HCT116 (cell line): ENCODE data around the gene BBC3. TPM values are rescaled to one million over a fixed set of nuclear protein-coding genes. Genes with fewer than 3 reads are reported as not detected.

ENCODE experiments used
- ATAC-seq: fragments of 200-7000 bp; cut with Tn5 transposase; 2 replicates; pipeline ENCODE4 v1.9.1; 2020; ENCODE audit warnings: mild to moderate bottlenecking, moderate library complexity
- BruUV-seq: library from RNA; stranded (reverse); fragments of 400-500 nt; replicated peaks from 2 replicates; lab custom pipeline; 2021; lab: Mats Ljungman, UMichigan
- CTCF ChIA-PET: fragments of 300-600 bp; sonication (Branson Sonifier 250); formaldehyde crosslinking; loops from one replicate; lab custom pipeline; 2021; ENCODE audit warnings: antibody characterized with exemption; lab: Charles Lee
- POLR2A ChIA-PET: fragments of 300-600, 350-600 bp; sonication (Branson Sonifier 250); formaldehyde crosslinking; loops from one replicate; lab custom pipeline; 2021; ENCODE audit warnings: antibody characterized with exemption; lab: Charles Lee
- RAD21 ChIA-PET, 2 experiments: fragments of 300-600 bp; sonication (Branson Sonifier 250); formaldehyde crosslinking; loops; one replicate each; lab custom pipeline; 2023; ENCODE audit warnings: low total read pairs in 2 of 2; ENCODE audit not compliant: uncharacterized antibody in 2 of 2, unreplicated experiment in 2 of 2, low non-redundant PET in 1 of 2; lab: Charles Lee
- DNase-seq: peaks from one replicate; pipeline ENCODE4 v3.0.0-alpha.2; 2010; ENCODE audit warnings: low read depth, low spot score
- H2AFZ ChIP-seq: fragments of 200-600 bp; shearing (Covaris generic), sonication (generic); 2 replicates; pipeline ENCODE4 v1.6.1; 2017; ENCODE audit warnings: low read depth, mixed run types, mixed read lengths, antibody characterized with exemption, low read length; ENCODE audit not compliant: poor library complexity, severe bottlenecking
- H3K27ac ChIP-seq: 2 replicates; pipeline ENCODE4 v1.5.1; 2012; ENCODE audit warnings: low read depth, low read length
- H3K27me3 ChIP-seq: fragments of 200-600 bp; sonication (generic); 2 replicates; pipeline ENCODE4 v1.6.1; 2016; ENCODE audit warnings: mixed run types, low read length, mixed read lengths; ENCODE audit not compliant: insufficient read depth
- H3K36me3 ChIP-seq, 2 experiments: fragments of 200-500 bp in 1 of 2; fragments of 200-600 bp in 1 of 2; sonication (Bioruptor generic) in 1 of 2; sonication (generic) in 1 of 2; 2 replicates each; pipeline versions ENCODE4 v1.5.1 to v1.6.1; 2014 to 2016; ENCODE audit warnings: low read length in 2 of 2, inconsistent platforms in 1 of 2, mixed read lengths in 1 of 2, mixed run types in 1 of 2; ENCODE audit not compliant: insufficient read depth in 2 of 2, control insufficient read depth in 1 of 2
- H3K4me1 ChIP-seq, 2 experiments: fragments of 200-600 bp in 1 of 2; sonication (generic) in 1 of 2; 2 replicates each; pipeline versions ENCODE4 v1.5.1 to v1.6.1; 2012 to 2017; ENCODE audit warnings: low read length in 2 of 2, inconsistent platforms in 1 of 2, mild to moderate bottlenecking in 1 of 2, mixed read lengths in 1 of 2, mixed run types in 1 of 2, moderate library complexity in 1 of 2; ENCODE audit not compliant: insufficient read depth in 2 of 2, control insufficient read depth in 1 of 2
- H3K4me2 ChIP-seq: fragments of 200-600 bp; sonication (generic); 2 replicates; pipeline ENCODE4 v1.6.1; 2017; ENCODE audit warnings: mixed run types, low read length, mixed read lengths
- H3K4me3 ChIP-seq, 2 experiments: fragments of 200-600 bp in 1 of 2; sonication (generic) in 1 of 2; replicated peaks in 1 of 2; 2 replicates each; pipeline ENCODE4 v1.5.1; 2011 to 2016; ENCODE audit warnings: low read length in 2 of 2, control low read depth in 1 of 2, low read depth in 1 of 2, mild to moderate bottlenecking in 1 of 2, mixed read lengths in 1 of 2, mixed run types in 1 of 2
- H3K79me2 ChIP-seq: fragments of 200-600 bp; sonication (generic); 2 replicates; pipeline ENCODE4 v1.6.1; 2017; ENCODE audit warnings: mild to moderate bottlenecking, mixed run types, low read length, moderate library complexity, mixed read lengths; ENCODE audit not compliant: insufficient read depth
- H3K9ac ChIP-seq: fragments of 200-600 bp; sonication (generic); 2 replicates; pipeline ENCODE4 v1.6.1; 2016; ENCODE audit warnings: low read length, mixed read lengths
- H3K9me2 ChIP-seq: fragments of 200-600 bp; sonication (generic), shearing (Covaris generic); 2 replicates; pipeline ENCODE4 v1.6.1; 2017; ENCODE audit warnings: mixed run types, mild to moderate bottlenecking, moderate library complexity; ENCODE audit not compliant: insufficient read depth
- H3K9me3 ChIP-seq, 2 experiments: fragments of 200-500 bp in 1 of 2; fragments of 200-600 bp in 1 of 2; sonication (Bioruptor generic) in 1 of 2; sonication (generic) in 1 of 2; 2 replicates each; pipeline ENCODE4 v1.6.1; 2014 to 2017; ENCODE audit warnings: low read length in 2 of 2, mixed read lengths in 2 of 2, inconsistent platforms in 1 of 2, low read depth in 1 of 2, mild to moderate bottlenecking in 1 of 2, mixed run types in 1 of 2, moderate library complexity in 1 of 2; ENCODE audit not compliant: control insufficient read depth in 1 of 2, insufficient read depth in 1 of 2
- H4K20me1 ChIP-seq: fragments of 200-600 bp; sonication (generic), shearing (Covaris generic); 2 replicates; pipeline ENCODE4 v1.6.1; 2017; ENCODE audit warnings: mixed run types, mild to moderate bottlenecking, moderate library complexity; ENCODE audit not compliant: insufficient read depth
- CBX3 ChIP-seq: IDR thresholded peaks from 2 replicates; pipeline ENCODE4 v1.6.1; 2012; ENCODE audit warnings: low read depth
- EGR1 ChIP-seq: IDR thresholded peaks from 2 replicates; pipeline ENCODE4 v1.6.1; 2012; ENCODE audit warnings: low read depth
- ELF1 ChIP-seq: IDR thresholded peaks from 2 replicates; pipeline ENCODE4 v1.6.1; 2012; ENCODE audit warnings: low read depth, borderline replicate concordance
- JUND ChIP-seq: IDR thresholded peaks from 2 replicates; pipeline ENCODE4 v1.6.1; 2012
- RAD21 ChIP-seq: IDR thresholded peaks from 2 replicates; pipeline ENCODE4 v1.6.1; 2012; ENCODE audit warnings: low read depth, mild to moderate bottlenecking
- SRF ChIP-seq: IDR thresholded peaks from 2 replicates; pipeline ENCODE4 v1.6.1; 2012; ENCODE audit warnings: low read depth
- TCF7L2 ChIP-seq: IDR thresholded peaks from 2 replicates; pipeline ENCODE4 v1.7.0; 2011; ENCODE audit warnings: borderline replicate concordance, inconsistent platforms; ENCODE audit not compliant: insufficient read depth, insufficient read length; ENCODE audit errors: extremely low read depth
- ZFX ChIP-seq: fragments of 450-650 bp; IDR thresholded peaks from 2 replicates; pipeline ENCODE4 v1.6.1; 2017
- ZNF274 ChIP-seq: fragments of 200-500 bp; sonication (Bioruptor generic); IDR thresholded peaks from 2 replicates; pipeline ENCODE4 v1.6.1; 2014; ENCODE audit warnings: mild to moderate bottlenecking, low read depth, low read length, inconsistent platforms
- intact Hi-C: fragments of 100-400 bp; cut with micrococcal nuclease; formaldehyde crosslinking; loops from 2 replicates; pipeline ENCODE4 v1.10.0; 2022
- total RNA-seq: library from RNA; stranded (reverse); gene quantifications from one replicate; pipeline ENCODE4 v1.2.1, GENCODE V29; 2021; ENCODE audit not compliant: unreplicated experiment
- TF ChIP-seq, protein P1 (sequence below), 3 experiments: fragments of 200-600 bp in 1 of 3; sonication (generic) in 1 of 3; IDR thresholded peaks in 2 of 3; conservative IDR thresholded peaks in 1 of 3; 2 replicates each; pipeline ENCODE4 v1.5.1; 2012 to 2017; ENCODE audit warnings: low read depth in 2 of 3, low read length in 2 of 3, antibody characterized with exemption in 1 of 3, borderline replicate concordance in 1 of 3, control low read depth in 1 of 3, mild to moderate bottlenecking in 1 of 3, mixed read lengths in 1 of 3, mixed run types in 1 of 3, moderate library complexity in 1 of 3; ENCODE audit not compliant: insufficient read depth in 1 of 3
- TF ChIP-seq, protein P2 (sequence below): IDR thresholded peaks from 2 replicates; pipeline ENCODE4 v1.6.1; 2011; ENCODE audit warnings: mild to moderate bottlenecking, low read length, moderate library complexity; ENCODE audit not compliant: insufficient replicate concordance; ENCODE audit errors: extremely low read depth
- TF ChIP-seq, protein P3 (sequence below): IDR thresholded peaks from 2 replicates; pipeline ENCODE4 v1.6.1; 2012; ENCODE audit warnings: low read depth
- TF ChIP-seq, protein P4 (sequence below): IDR thresholded peaks from 2 replicates; pipeline ENCODE4 v1.6.1; 2012

The BBC3 gene
- total RNA-seq, 1 experiment from 2014 or later, result 45.0 TPM

DNA sequence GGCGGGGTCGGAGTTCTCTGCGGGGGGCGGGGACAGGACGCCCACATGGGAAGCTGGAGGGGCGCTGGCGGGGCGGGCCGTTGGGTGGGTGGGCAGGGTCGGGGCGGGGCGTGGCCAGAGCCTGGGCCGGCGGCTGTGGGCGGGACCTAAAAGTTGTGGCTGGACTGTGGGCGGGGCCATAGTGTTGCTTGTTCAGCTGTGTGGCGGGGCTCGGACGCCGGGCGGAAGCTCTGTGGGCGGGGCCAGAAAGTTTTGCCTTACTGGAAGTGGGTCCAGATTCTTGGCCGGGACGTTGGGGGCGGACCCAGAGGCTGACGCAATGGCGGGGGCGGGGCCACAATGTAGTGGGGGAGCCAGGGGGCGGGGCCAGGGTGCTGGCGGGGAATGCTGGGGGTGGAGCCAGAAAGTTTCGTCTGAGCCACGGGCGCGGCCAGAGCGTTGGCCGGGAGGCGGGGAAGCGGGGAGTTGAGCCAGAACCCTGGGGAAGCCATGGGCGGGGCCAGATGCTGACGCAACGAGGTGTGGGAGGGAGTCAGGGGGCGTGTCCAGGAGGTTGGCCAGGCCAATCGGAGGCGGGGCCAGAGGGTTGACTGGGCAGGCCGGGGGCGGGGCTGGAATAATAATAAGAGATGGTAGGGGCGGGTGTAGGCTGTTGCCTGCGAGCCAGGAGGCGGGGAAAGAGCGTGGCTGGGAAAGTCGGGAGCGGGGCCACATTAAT lies 25.9 kb upstream of the BBC3 start (continued):
- TF ChIP-seq, protein P1, sequence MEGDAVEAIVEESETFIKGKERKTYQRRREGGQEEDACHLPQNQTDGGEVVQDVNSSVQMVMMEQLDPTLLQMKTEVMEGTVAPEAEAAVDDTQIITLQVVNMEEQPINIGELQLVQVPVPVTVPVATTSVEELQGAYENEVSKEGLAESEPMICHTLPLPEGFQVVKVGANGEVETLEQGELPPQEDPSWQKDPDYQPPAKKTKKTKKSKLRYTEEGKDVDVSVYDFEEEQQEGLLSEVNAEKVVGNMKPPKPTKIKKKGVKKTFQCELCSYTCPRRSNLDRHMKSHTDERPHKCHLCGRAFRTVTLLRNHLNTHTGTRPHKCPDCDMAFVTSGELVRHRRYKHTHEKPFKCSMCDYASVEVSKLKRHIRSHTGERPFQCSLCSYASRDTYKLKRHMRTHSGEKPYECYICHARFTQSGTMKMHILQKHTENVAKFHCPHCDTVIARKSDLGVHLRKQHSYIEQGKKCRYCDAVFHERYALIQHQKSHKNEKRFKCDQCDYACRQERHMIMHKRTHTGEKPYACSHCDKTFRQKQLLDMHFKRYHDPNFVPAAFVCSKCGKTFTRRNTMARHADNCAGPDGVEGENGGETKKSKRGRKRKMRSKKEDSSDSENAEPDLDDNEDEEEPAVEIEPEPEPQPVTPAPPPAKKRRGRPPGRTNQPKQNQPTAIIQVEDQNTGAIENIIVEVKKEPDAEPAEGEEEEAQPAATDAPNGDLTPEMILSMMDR (IDR thresholded peaks at IDR 0.05 in 2 of 3, conservative IDR thresholded peaks at IDR 0.05 in 1 of 3; ENCODE audit: borderline replicate concordance in 1 of 3, insufficient read depth in 1 of 3, low read depth in 2 of 3, low read length in 2 of 3), result no peak
- TF ChIP-seq RAD21, result no peak
- no peak for TF ChIP-seq JUND
- TF ChIP-seq, all 23 proteins: peak for 2

DNA sequence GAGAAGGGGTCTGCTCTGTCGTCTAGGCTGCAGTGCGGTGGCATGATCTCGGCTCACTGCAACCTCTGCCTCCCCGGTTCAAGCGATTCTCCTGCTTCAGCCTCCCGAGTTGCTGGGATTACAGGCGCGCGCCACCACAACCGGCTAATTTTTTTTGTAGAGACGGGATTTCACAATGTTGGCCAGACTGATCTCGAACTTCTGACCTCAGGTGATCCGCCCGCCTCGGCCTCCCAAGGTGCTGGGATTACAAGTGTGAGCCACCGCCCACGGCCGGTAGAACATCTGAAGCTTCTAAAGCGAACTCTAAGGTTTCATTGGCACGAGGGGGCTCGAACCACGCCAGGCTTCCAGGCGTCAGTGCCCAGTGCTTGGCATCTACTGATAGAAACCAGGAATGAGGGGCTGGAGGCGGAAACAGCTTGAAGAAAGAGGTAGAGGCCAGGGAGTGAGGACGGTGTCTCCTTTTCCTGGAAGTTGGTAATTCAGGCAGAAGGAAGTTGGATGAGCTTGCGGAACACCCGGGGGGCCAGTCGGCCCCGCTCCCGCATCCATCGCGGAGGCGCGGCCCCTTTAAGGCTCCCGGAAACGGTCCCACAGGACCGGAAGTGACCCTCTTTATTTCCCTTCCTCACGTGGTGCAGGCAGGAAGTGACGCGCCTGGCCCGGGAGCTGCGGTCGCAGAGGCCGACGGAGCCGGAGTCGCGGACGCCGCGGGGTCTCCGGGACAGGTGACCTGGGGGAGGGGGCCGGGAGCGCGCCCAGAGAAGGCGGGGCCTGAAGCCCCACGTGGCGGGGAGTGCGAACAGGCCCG lies 25.1 kb upstream of the BBC3 start, which contains the start of gene CCDC9:
Gene CCDC9, plus strand, starts transcription at position 647 of the 814 bp plus-strand sequence. CDS start 1,876 bp downstream, outside the sequence.
- Histone ChIP-seq H2AFZ (no peak within 1 kb of the TSS), H3K4me2 (peak within 1 kb of the TSS; percentile 98), H3K9ac (peak within 1 kb of the TSS; percentile 76), H3K36me3 (peaks cover 14 to 26% of the 10 kb centered on the region in 2 experiments; a peak in 3 of 4 replicates), H3K79me2 (peaks cover 27% of the 10 kb centered on the region), H3K9me2 (no peaks in the 10 kb centered on the region), H3K4me1 (peaks cover 27 to 37% of the 10 kb centered on the region in 2 experiments), H3K27ac (peak within 1 kb of the TSS; percentile 92), H3K9me3 (no peaks in the 10 kb centered on the region), H4K20me1 (no peaks in the 10 kb centered on the region), H3K27me3 (no peaks in the 10 kb centered on the region), H3K4me3 (peak within 1 kb of the TSS; percentile 77 to 90)
- ATAC-seq (peak; percentile 65), DNase-seq (peak; percentile 92)
- RAD21 ChIA-PET, result interaction anchor here (1.0 to 1.4 kb wide), 5 partner anchors 12 to 45 kb away, joined by 3 to 5 read pairs (median 4); no protein-coding TSS in a partner anchor
- intact Hi-C loops, result loop anchor here (5.0 kb wide), 1 partner anchor 219 kb away; no protein-coding TSS in a partner anchor
- BruUV-seq, result TSS peak; percentile 94
- CTCF ChIA-PET, result interaction anchor here (0.6 to 2.0 kb wide), 13 partner anchors 9 to 452 kb away, joined by 3 to 16 read pairs (median 4); partner anchors contain the start of gene TMEM160
- POLR2A ChIA-PET, result interaction anchor here (0.6 to 2.9 kb wide), 12 partner anchors 11 to 191 kb away, joined by 3 to 28 read pairs (median 4); partner anchors contain the start of genes INAFM1 and ZC3H4
- TF ChIP-seq SRF, result no peak
- TF ChIP-seq EGR1, result no peak
- TF ChIP-seq, protein P2, sequence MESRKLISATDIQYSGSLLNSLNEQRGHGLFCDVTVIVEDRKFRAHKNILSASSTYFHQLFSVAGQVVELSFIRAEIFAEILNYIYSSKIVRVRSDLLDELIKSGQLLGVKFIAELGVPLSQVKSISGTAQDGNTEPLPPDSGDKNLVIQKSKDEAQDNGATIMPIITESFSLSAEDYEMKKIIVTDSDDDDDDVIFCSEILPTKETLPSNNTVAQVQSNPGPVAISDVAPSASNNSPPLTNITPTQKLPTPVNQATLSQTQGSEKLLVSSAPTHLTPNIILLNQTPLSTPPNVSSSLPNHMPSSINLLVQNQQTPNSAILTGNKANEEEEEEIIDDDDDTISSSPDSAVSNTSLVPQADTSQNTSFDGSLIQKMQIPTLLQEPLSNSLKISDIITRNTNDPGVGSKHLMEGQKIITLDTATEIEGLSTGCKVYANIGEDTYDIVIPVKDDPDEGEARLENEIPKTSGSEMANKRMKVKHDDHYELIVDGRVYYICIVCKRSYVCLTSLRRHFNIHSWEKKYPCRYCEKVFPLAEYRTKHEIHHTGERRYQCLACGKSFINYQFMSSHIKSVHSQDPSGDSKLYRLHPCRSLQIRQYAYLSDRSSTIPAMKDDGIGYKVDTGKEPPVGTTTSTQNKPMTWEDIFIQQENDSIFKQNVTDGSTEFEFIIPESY, result no peak
- no peak; the same call in 1 of the 2 replicates for TF ChIP-seq ELF1
- no peak for TF ChIP-seq ZNF274
- 0 out of 2 replicates have a peak, but pooled peaks have one; percentile 24 for TF ChIP-seq ZFX
- no peak for TF ChIP-seq RAD21
- no peak for TF ChIP-seq TCF7L2
- TF ChIP-seq, protein P3, sequence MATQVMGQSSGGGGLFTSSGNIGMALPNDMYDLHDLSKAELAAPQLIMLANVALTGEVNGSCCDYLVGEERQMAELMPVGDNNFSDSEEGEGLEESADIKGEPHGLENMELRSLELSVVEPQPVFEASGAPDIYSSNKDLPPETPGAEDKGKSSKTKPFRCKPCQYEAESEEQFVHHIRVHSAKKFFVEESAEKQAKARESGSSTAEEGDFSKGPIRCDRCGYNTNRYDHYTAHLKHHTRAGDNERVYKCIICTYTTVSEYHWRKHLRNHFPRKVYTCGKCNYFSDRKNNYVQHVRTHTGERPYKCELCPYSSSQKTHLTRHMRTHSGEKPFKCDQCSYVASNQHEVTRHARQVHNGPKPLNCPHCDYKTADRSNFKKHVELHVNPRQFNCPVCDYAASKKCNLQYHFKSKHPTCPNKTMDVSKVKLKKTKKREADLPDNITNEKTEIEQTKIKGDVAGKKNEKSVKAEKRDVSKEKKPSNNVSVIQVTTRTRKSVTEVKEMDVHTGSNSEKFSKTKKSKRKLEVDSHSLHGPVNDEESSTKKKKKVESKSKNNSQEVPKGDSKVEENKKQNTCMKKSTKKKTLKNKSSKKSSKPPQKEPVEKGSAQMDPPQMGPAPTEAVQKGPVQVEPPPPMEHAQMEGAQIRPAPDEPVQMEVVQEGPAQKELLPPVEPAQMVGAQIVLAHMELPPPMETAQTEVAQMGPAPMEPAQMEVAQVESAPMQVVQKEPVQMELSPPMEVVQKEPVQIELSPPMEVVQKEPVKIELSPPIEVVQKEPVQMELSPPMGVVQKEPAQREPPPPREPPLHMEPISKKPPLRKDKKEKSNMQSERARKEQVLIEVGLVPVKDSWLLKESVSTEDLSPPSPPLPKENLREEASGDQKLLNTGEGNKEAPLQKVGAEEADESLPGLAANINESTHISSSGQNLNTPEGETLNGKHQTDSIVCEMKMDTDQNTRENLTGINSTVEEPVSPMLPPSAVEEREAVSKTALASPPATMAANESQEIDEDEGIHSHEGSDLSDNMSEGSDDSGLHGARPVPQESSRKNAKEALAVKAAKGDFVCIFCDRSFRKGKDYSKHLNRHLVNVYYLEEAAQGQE, result no peak
- TF ChIP-seq, protein P4, sequence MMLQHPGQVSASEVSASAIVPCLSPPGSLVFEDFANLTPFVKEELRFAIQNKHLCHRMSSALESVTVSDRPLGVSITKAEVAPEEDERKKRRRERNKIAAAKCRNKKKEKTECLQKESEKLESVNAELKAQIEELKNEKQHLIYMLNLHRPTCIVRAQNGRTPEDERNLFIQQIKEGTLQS, result no peak
- TF ChIP-seq CBX3, result no peak
